Measurements from ENCODE around the gene PHF23. TPM values are rescaled to one million over a fixed set of nuclear protein-coding genes. Genes with fewer than 3 reads are reported as not detected.

The PHF23 gene
- total RNA-seq, 1 experiment from 2014 or later = 45.8 TPM

- no peak for TF ChIP-seq ZNF425 (CRISPR knock-in tag; conservative IDR thresholded peaks at IDR 0.05)
- 0 out of 2 replicates have a peak, but pooled peaks have one; percentile 26 for TF ChIP-seq AFF4 (CRISPR knock-in tag; IDR thresholded peaks at IDR 0.05; ENCODE audit: borderline replicate concordance)
- TF ChIP-seq ZNF416 (CRISPR knock-in tag; IDR thresholded peaks at IDR 0.05) = peak; percentile 89
- peak; percentile 16 for TF ChIP-seq MAX (CRISPR knock-in tag; IDR thresholded peaks at IDR 0.05)
- peak; percentile 79 for TF ChIP-seq NFATC4 (CRISPR knock-in tag; IDR thresholded peaks at IDR 0.05)
- no peak for TF ChIP-seq HMGXB4 (CRISPR knock-in tag; IDR thresholded peaks at IDR 0.05)
- no peak; the same call in 1 of the 2 replicates for TF ChIP-seq NFE2L1 (CRISPR knock-in tag; IDR thresholded peaks at IDR 0.05)
- no peak; the same call in 1 of the 2 replicates for TF ChIP-seq ZMAT4 (CRISPR knock-in tag; IDR thresholded peaks at IDR 0.05)
- peak; percentile 48; the same call in 1 of the 2 replicates for TF ChIP-seq FOXP1 (CRISPR knock-in tag; IDR thresholded peaks at IDR 0.05; ENCODE audit: borderline replicate concordance)
- no peak; the same call in 1 of the 2 replicates for TF ChIP-seq TEAD1 (CRISPR knock-in tag; IDR thresholded peaks at IDR 0.05)
- no peak for TF ChIP-seq PRRX2 (CRISPR knock-in tag; IDR thresholded peaks at IDR 0.05)
These were observed 19.3 kb downstream of the PHF23 start, which contains the start of the genes ACADVL and DLG4 (continued) for GRCh38 chr17:7219812-7220592.

GRCh38 chr17:7219229-7219811, 19.9 kb downstream of the PHF23 start:
- Mint-ChIP-seq H3K27me3 (ENCODE audit: low read depth) (peaks cover 4% of the 10 kb centered on the region; the same call in 1 of the 2 replicates), H3K4me3 (peak overlapping the region; percentile 89), H3K4me1 (peaks cover 49% of the 10 kb centered on the region), H3K27ac (peak overlapping the region; percentile 67; the same call in 1 of the 2 replicates), H3K9me3 (no peaks in the 10 kb centered on the region), H3K36me3 (peaks cover 11% of the 10 kb centered on the region)
- ChIA-PET CTCF (interaction anchor here (0.7 to 4.8 kb wide), 11 partner anchors 11 to 341 kb away, joined by 3 to 36 read pairs (median 16); partner anchors contain the start of genes DVL2, GABARAP, PHF23 and SLC2A4), POLR2A (interaction anchor here (0.6 to 2.1 kb wide), 12 partner anchors 9 to 184 kb away, joined by 3 to 9 read pairs (median 4); partner anchors contain the start of genes DVL2, GABARAP and SLC16A13)
- DNase-seq (ENCODE audit: low spot score) = no peak
- no peak for ATAC-seq
- no peak for TF ChIP-seq NFYB (CRISPR knock-in tag; conservative IDR thresholded peaks at IDR 0.05; ENCODE audit: low read depth)
- no peak for TF ChIP-seq ZNF416 (CRISPR knock-in tag; IDR thresholded peaks at IDR 0.05)
- TF ChIP-seq ZMAT4 (CRISPR knock-in tag; IDR thresholded peaks at IDR 0.05) = no peak
- TF ChIP-seq ARID4B (CRISPR knock-in tag; IDR thresholded peaks at IDR 0.05; ENCODE audit: borderline replicate concordance) = no peak
- no peak for TF ChIP-seq CDX4 (CRISPR knock-in tag; IDR thresholded peaks at IDR 0.05; ENCODE audit: borderline replicate concordance)
- TF ChIP-seq FOXJ3 (CRISPR knock-in tag; IDR thresholded peaks at IDR 0.05; ENCODE audit: borderline replicate concordance) = no peak
- no peak for TF ChIP-seq ERG (CRISPR knock-in tag; IDR thresholded peaks at IDR 0.05)
